ENCODE data around the gene FAM118A.

- TF ChIP-seq DDX20 (tag; IDR thresholded peaks at IDR 0.05; ENCODE audit: low read depth) = no peak
- no peak for TF ChIP-seq KDM2B (CRISPR knock-in tag; IDR thresholded peaks at IDR 0.05)
- no peak for TF ChIP-seq EHMT2 (IDR thresholded peaks at IDR 0.05)
- TF ChIP-seq UBTF (IDR thresholded peaks at IDR 0.05; ENCODE audit: borderline replicate concordance in 1 of 2, low read depth in 2 of 2, low read length in 2 of 2) = no peak
- TF ChIP-seq NCOR1 (IDR thresholded peaks at IDR 0.05) = no peak
Measured at GRCh38 chr22:45278125-45278524, 31.6 kb upstream of the FAM118A start.

All from K562 (cell line).